Measurements from ENCODE around the gene EZH1.
A peak's percentile ranks its signal among the peaks of the same experiment; 100 is the strongest.

The EZH1 gene

GRCh38 chr17:42744806-42745617, at the start of gene EZH1:
Gene EZH1, minus strand, starts transcription at chr17:42745040. Its CDS starts 16,099 bp downstream, at chr17:42728941.
- TF ChIP-seq CTCF (IDR thresholded peaks at IDR 0.05; ENCODE audit: low read depth, low read length) = no peak
- H3K4me3 ChIP-seq (ENCODE audit: low read depth, low read length) = peak within 1 kb of the TSS; percentile 80

- no peak overlapping the region for H3K4me3 ChIP-seq (ENCODE audit: low read depth, low read length)
- no peak for TF ChIP-seq CTCF (IDR thresholded peaks at IDR 0.05; ENCODE audit: low read depth, low read length)
These were observed 47.7 kb upstream of the EZH1 start for GRCh38 chr17:42792545-42792944.

GRCh38 chr17:42791948-42792347, 47.1 kb upstream of the EZH1 start:
- no peak for TF ChIP-seq CTCF (IDR thresholded peaks at IDR 0.05; ENCODE audit: low read depth, low read length)
- H3K4me3 ChIP-seq (ENCODE audit: low read depth, low read length) = no peak overlapping the region

GRCh38 chr17:42787266-42787665, 42.4 kb upstream of the EZH1 start:
- TF ChIP-seq CTCF (IDR thresholded peaks at IDR 0.05; ENCODE audit: low read depth, low read length) = no peak
- no peak overlapping the region for H3K4me3 ChIP-seq (ENCODE audit: low read depth, low read length)

- no peak overlapping the region for H3K4me3 ChIP-seq (ENCODE audit: low read depth, low read length)
- no peak for TF ChIP-seq CTCF (IDR thresholded peaks at IDR 0.05; ENCODE audit: low read depth, low read length)
These were observed 40.2 kb upstream of the EZH1 start for GRCh38 chr17:42784811-42785592.

GRCh38 chr17:42784409-42784808, 39.6 kb upstream of the EZH1 start:
- no peak overlapping the region for H3K4me3 ChIP-seq (ENCODE audit: low read depth, low read length)
- TF ChIP-seq CTCF (IDR thresholded peaks at IDR 0.05; ENCODE audit: low read depth, low read length) = no peak

- no peak for TF ChIP-seq CTCF (IDR thresholded peaks at IDR 0.05; ENCODE audit: low read depth, low read length)
- H3K4me3 ChIP-seq (ENCODE audit: low read depth, low read length) = peak overlapping the region; percentile 68; the same call in 1 of the 2 replicates
These were observed 38.9 kb upstream of the EZH1 start for GRCh38 chr17:42783791-42784138.

Data from WI38 (cell line).